MCF 10A (cell line): ENCODE data around the gene TMEM171. TPM values are rescaled to one million over a fixed set of nuclear protein-coding genes. Genes with fewer than 3 reads are reported as not detected.

ENCODE experiments used
- BruUV-seq: library from RNA; stranded (reverse); fragments of 400-500 nt; replicated peaks from 2 replicates; lab custom pipeline; 2021; lab: Mats Ljungman, UMichigan
- CTCF ChIA-PET: fragments of 300-600 bp; sonication (Branson Sonifier 250); formaldehyde crosslinking; extraction: SDS; loops from one replicate; lab custom pipeline; 2021; ENCODE audit warnings: antibody characterized with exemption, inconsistent platforms; lab: Yijun Ruan, JAX
- POLR2A ChIA-PET: fragments of 300-600, 350-650 bp; sonication (Branson Sonifier 250); formaldehyde crosslinking; extraction: SDS; loops from one replicate; lab custom pipeline; 2020; ENCODE audit warnings: antibody characterized with exemption, inconsistent platforms; lab: Yijun Ruan, JAX
- DNase-seq: peaks from one replicate; pipeline ENCODE4 v3.0.0-alpha.2; 2018; ENCODE audit not compliant: unreplicated experiment
- H3K27ac Mint-ChIP-seq: one replicate; pipeline ENCODE4 v1.8.0; 2022; ENCODE audit warnings: mild to moderate bottlenecking, low read depth, mixed read lengths; ENCODE audit not compliant: unreplicated experiment
- H3K27me3 Mint-ChIP-seq: one replicate; pipeline ENCODE4 v1.8.0; 2022; ENCODE audit warnings: mixed read lengths; ENCODE audit not compliant: insufficient read depth, unreplicated experiment
- H3K36me3 Mint-ChIP-seq: one replicate; pipeline ENCODE4 v1.8.0; 2022; ENCODE audit warnings: mild to moderate bottlenecking, moderate library complexity, mixed read lengths; ENCODE audit not compliant: insufficient read depth, unreplicated experiment
- H3K4me1 Mint-ChIP-seq: one replicate; pipeline ENCODE4 v1.8.0; 2022; ENCODE audit warnings: mixed read lengths; ENCODE audit not compliant: insufficient read depth, unreplicated experiment
- H3K4me3 Mint-ChIP-seq: one replicate; pipeline ENCODE4 v1.8.0; 2022; ENCODE audit warnings: mild to moderate bottlenecking, moderate library complexity, mixed read lengths; ENCODE audit not compliant: unreplicated experiment
- H3K9me3 Mint-ChIP-seq: one replicate; pipeline ENCODE4 v1.8.0; 2022; ENCODE audit warnings: mixed read lengths; ENCODE audit not compliant: unreplicated experiment
- intact Hi-C: fragments of 100-400 bp; cut with micrococcal nuclease; formaldehyde crosslinking; loops from 2 replicates; pipeline ENCODE4 v1.14.1; 2022
- total RNA-seq: library from RNA; stranded (reverse); gene quantifications from 2 replicates; pipeline ENCODE4 v1.2.3, GENCODE V29; 2022
- TF ChIP-seq, protein P1 (sequence below): fragments of 200-600 bp; IDR thresholded peaks from one replicate; pipeline ENCODE4 v1.8.0; 2022; ENCODE audit warnings: antibody characterized with exemption, mild to moderate bottlenecking; ENCODE audit not compliant: unreplicated experiment

TMEM171 gene
- total RNA-seq, 1 experiment from 2014 or later, result 0.75 TPM

DNA sequence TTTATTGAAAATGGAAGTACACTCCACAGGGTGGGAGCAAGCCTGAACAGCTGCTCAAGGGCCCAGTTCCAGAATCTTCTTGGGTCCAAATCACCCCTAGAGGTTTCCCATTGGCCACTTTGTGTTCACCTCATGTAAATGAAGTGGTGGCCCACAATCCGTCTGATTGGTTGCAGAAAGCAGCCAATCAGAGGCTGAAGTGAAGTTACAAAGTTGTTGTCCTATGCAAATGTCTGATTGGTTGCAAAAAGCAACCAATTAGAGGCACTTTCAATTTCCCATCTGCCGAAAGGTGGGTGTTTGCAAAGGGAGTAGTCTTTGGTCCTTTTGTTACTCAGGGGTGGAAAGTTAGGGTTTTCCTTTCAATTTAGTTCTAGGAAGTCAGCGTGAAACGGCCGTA lies 8.8 kb downstream of the TMEM171 start:
- CTCF ChIA-PET, result no interaction called here
- no peaks in the 10 kb centered on the region for H3K4me1 Mint-ChIP-seq
- POLR2A ChIA-PET, result no interaction called here
- intact Hi-C loops, result no loop called here
- no peak for DNase-seq
- no peak overlapping the region for H3K27ac Mint-ChIP-seq
- no peaks in the 10 kb centered on the region for H3K9me3 Mint-ChIP-seq
- TF ChIP-seq, protein P1, sequence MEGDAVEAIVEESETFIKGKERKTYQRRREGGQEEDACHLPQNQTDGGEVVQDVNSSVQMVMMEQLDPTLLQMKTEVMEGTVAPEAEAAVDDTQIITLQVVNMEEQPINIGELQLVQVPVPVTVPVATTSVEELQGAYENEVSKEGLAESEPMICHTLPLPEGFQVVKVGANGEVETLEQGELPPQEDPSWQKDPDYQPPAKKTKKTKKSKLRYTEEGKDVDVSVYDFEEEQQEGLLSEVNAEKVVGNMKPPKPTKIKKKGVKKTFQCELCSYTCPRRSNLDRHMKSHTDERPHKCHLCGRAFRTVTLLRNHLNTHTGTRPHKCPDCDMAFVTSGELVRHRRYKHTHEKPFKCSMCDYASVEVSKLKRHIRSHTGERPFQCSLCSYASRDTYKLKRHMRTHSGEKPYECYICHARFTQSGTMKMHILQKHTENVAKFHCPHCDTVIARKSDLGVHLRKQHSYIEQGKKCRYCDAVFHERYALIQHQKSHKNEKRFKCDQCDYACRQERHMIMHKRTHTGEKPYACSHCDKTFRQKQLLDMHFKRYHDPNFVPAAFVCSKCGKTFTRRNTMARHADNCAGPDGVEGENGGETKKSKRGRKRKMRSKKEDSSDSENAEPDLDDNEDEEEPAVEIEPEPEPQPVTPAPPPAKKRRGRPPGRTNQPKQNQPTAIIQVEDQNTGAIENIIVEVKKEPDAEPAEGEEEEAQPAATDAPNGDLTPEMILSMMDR, result no peak
- BruUV-seq, result no TSS peak
- no peaks in the 10 kb centered on the region for H3K27me3 Mint-ChIP-seq
- H3K4me3 Mint-ChIP-seq, result no peak overlapping the region
- H3K36me3 Mint-ChIP-seq, result no peaks in the 10 kb centered on the region

DNA sequence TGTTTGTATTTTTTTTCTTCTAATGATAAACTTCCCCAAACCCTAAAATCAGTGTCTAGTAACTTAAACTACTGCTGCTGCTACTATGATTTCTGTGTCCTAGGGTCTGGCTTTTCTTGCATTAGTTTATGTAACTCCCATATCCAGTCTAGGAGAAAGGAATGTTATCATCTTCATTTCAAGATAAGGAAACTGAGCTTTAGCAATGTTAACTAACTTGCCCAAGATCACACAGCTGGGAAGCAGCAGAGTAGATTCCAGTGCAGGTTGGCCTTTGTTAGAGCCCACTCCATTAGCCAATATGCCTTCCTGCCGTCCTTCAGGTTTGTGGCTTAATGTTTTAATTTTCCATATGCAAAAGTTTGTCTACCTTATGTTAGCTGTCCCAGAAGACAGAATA lies 10.4 kb downstream of the TMEM171 start:
- POLR2A ChIA-PET, result interaction anchor here (0.8 kb wide), 1 partner anchor 8 kb away, joined by 3 read pairs; no protein-coding TSS in a partner anchor
- H3K36me3 Mint-ChIP-seq, result no peaks in the 10 kb centered on the region
- H3K4me3 Mint-ChIP-seq, result no peak overlapping the region
- CTCF ChIA-PET, result interaction anchor here (0.7 kb wide), 1 partner anchor 48 kb away, joined by 3 read pairs; no protein-coding TSS in a partner anchor
- TF ChIP-seq, protein P1, result no peak
- no peak for DNase-seq
- BruUV-seq, result no TSS peak
- H3K4me1 Mint-ChIP-seq, result peaks cover 5% of the 10 kb centered on the region
- H3K9me3 Mint-ChIP-seq, result no peaks in the 10 kb centered on the region
- no peak overlapping the region for H3K27ac Mint-ChIP-seq
- no peaks in the 10 kb centered on the region for H3K27me3 Mint-ChIP-seq
- intact Hi-C loops, result loop anchor here (10.0 kb wide), 1 partner anchor 84 kb away; no protein-coding TSS in a partner anchor

DNA sequence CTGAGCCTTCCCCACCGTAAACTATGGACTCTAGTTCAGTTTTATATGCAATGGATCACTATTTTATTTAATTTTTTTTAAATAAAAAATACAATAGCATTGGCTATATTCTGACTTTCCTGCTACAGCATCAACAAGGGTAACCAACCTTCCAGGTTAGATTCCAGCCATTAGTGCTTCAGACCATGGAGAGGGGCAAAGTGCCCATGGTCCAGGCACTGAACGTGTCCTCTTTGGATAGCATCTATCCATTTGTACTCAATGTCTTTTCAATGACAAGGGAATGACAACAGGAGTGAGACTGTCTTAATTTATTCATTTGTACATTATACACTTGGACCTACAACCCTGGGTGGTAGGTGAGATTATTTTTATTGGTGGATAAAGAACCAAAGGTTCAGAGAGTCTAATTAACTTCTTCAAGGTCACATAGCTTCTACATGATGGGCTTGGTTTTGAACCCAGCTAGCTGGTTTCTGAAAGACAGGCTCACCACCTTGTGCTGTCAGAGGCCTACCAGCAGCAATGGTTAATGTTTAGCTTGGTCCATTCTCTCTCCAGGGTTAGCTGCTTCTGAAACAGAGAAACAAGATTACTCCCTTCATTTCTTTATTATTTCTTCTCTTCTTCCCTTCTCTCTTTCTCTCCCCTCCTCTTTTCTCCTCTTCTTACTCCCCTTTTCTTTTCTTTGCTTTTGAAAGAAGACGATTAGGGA lies 11.5 kb downstream of the TMEM171 start:
- no TSS peak for BruUV-seq
- peaks cover 6% of the 10 kb centered on the region for H3K4me1 Mint-ChIP-seq
- CTCF ChIA-PET, result interaction anchor here (0.7 to 0.8 kb wide), 2 partner anchors 49 to 319 kb away, joined by 3 to 4 read pairs; no protein-coding TSS in a partner anchor

DNA sequence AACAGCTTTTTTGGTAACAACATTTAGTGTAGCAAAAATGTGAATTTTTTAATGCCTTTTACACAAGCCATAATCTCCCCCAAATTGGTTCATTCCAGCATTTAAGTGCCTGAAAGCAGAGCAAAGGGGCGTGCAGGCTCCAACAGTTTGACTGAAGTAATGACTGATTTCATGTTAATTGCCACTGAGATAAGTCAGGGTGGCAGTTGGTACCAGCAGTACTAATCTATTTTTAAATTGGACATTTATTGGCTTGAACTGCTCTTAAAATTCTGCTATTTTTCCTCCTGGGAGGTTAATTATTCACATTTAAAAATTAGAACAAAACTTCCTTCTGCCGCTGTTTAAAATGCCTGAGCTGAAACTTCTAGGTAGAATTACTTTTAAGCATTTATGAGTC lies 12.4 kb downstream of the TMEM171 start:
- intact Hi-C loops, result loop anchor here (10.0 kb wide), 1 partner anchor 82 kb away; no protein-coding TSS in a partner anchor
- Mint-ChIP-seq H3K27me3 (no peaks in the 10 kb centered on the region), H3K36me3 (no peaks in the 10 kb centered on the region), H3K27ac (no peak overlapping the region), H3K4me1 (peaks cover 6% of the 10 kb centered on the region), H3K9me3 (no peaks in the 10 kb centered on the region), H3K4me3 (no peak overlapping the region)
- TF ChIP-seq, protein P1, result no peak
- ChIA-PET CTCF (interaction anchor here (0.7 to 1.1 kb wide), 4 partner anchors 36 to 319 kb away, joined by 3 to 6 read pairs (median 4); no protein-coding TSS in a partner anchor), POLR2A (no interaction called here)
- BruUV-seq, result no TSS peak
- no peak for DNase-seq

More for the DNA sequence above, 11.5 kb downstream of the TMEM171 start:
- Mint-ChIP-seq H3K4me3 (no peak overlapping the region), H3K27me3 (no peaks in the 10 kb centered on the region), H3K36me3 (no peaks in the 10 kb centered on the region), H3K9me3 (no peaks in the 10 kb centered on the region), H3K27ac (no peak overlapping the region)
- DNase-seq, result no peak
- TF ChIP-seq, protein P1, result no peak
- intact Hi-C loops, result loop anchor here (10.0 kb wide), 1 partner anchor 83 kb away; no protein-coding TSS in a partner anchor
- POLR2A ChIA-PET, result no interaction called here
